ENCODE results near the gene KRTAP17-1. TPM values are rescaled to one million over a fixed set of nuclear protein-coding genes. Genes with fewer than 3 reads are reported as not detected.
"Not testable (repeated sequence)": the region's sequence is repeated elsewhere in the genome, so short reads cannot be mapped to it uniquely, and the experiment has no call there.

KRTAP17-1 gene
- total RNA-seq, 1 experiment from 2014 or later, result 1.6 TPM

- H3K9ac ChIP-seq (ENCODE audit: low read length), result no peak overlapping the region
- H3K27me3 ChIP-seq (ENCODE audit: low read length), result no peaks in the 10 kb centered on the region
These were observed 31.5 kb downstream of the KRTAP17-1 start for GRCh38 chr17:41284043-41284442.

GRCh38 chr17:41278176-41278955 lies 37.1 kb downstream of the KRTAP17-1 start:
- no peak overlapping the region for H3K27ac ChIP-seq (ENCODE audit: low read length)
- no peaks in the 10 kb centered on the region for H4K20me1 ChIP-seq (ENCODE audit: insufficient read depth, low read depth, low read length)
- H2AFZ ChIP-seq (ENCODE audit: low read length), result no peak overlapping the region
- DNase-seq, result no peak
- no peak overlapping the region for H3K9ac ChIP-seq (ENCODE audit: low read length)
- H3K36me3 ChIP-seq (ENCODE audit: insufficient read depth, low read length), result no peaks in the 10 kb centered on the region
- no peaks in the 10 kb centered on the region for H3K4me1 ChIP-seq (ENCODE audit: low read length)
- no peaks in the 10 kb centered on the region for H3K27me3 ChIP-seq (ENCODE audit: low read length)
- H3K79me2 ChIP-seq (ENCODE audit: low read length), result no peaks in the 10 kb centered on the region
- H3K9me2 ChIP-seq (replicated peaks; ENCODE audit: insufficient read depth, low read length), result no peaks in the 10 kb centered on the region
- no peak overlapping the region for H3K4me3 ChIP-seq (ENCODE audit: low read length)
- no peaks in the 10 kb centered on the region for H3K9me3 ChIP-seq (ENCODE audit: low read length)
- H3K4me2 ChIP-seq (ENCODE audit: low read depth, low read length, poor library complexity, severe bottlenecking), result no peak overlapping the region

More at GRCh38 chr17:41284043-41284442, 31.5 kb downstream of the KRTAP17-1 start:
- DNase-seq, result no peak
- no peaks in the 10 kb centered on the region for H3K4me1 ChIP-seq (ENCODE audit: low read length)
- H4K20me1 ChIP-seq (ENCODE audit: insufficient read depth, low read depth, low read length), result no peaks in the 10 kb centered on the region
- H3K79me2 ChIP-seq (ENCODE audit: low read length), result no peaks in the 10 kb centered on the region
- H3K36me3 ChIP-seq (ENCODE audit: insufficient read depth, low read length), result no peaks in the 10 kb centered on the region
- H3K9me2 ChIP-seq (replicated peaks; ENCODE audit: insufficient read depth, low read length), result no peaks in the 10 kb centered on the region
- no peaks in the 10 kb centered on the region for H3K9me3 ChIP-seq (ENCODE audit: low read length)
- H2AFZ ChIP-seq (ENCODE audit: low read length), result no peak overlapping the region
- no peak overlapping the region for H3K4me2 ChIP-seq (ENCODE audit: low read depth, low read length, poor library complexity, severe bottlenecking)
- H3K4me3 ChIP-seq (ENCODE audit: low read length), result no peak overlapping the region
- no peak overlapping the region for H3K27ac ChIP-seq (ENCODE audit: low read length)

GRCh38 chr17:41275648-41276190 lies 39.8 kb downstream of the KRTAP17-1 start, which contains the start of gene KRTAP9-7:
TSS of gene KRTAP9-7 (plus strand) at chr17:41275698. CDS start at chr17:41275698, 0 bp downstream.
- H3K9ac ChIP-seq (ENCODE audit: low read length); H3K4me3 ChIP-seq (ENCODE audit: low read length); H2AFZ ChIP-seq (ENCODE audit: low read length); H4K20me1 ChIP-seq (ENCODE audit: insufficient read depth, low read depth, low read length); H3K4me2 ChIP-seq (ENCODE audit: low read depth, low read length, poor library complexity, severe bottlenecking); DNase-seq; H3K36me3 ChIP-seq (ENCODE audit: insufficient read depth, low read length); H3K27ac ChIP-seq (ENCODE audit: low read length); H3K27me3 ChIP-seq (ENCODE audit: low read length); H3K4me1 ChIP-seq (ENCODE audit: low read length); H3K79me2 ChIP-seq (ENCODE audit: low read length); H3K9me2 ChIP-seq (replicated peaks; ENCODE audit: insufficient read depth, low read length); H3K9me3 ChIP-seq (ENCODE audit: low read length): not testable (repeated sequence)

GRCh38 chr17:41271858-41272257 lies 43.7 kb downstream of the KRTAP17-1 start:
- H3K27me3 ChIP-seq (ENCODE audit: low read length), result no peaks in the 10 kb centered on the region
- no peak overlapping the region for H3K27ac ChIP-seq (ENCODE audit: low read length)
- no peak overlapping the region for H3K9ac ChIP-seq (ENCODE audit: low read length)
- no peak for DNase-seq
- no peaks in the 10 kb centered on the region for H3K9me3 ChIP-seq (ENCODE audit: low read length)
- H2AFZ ChIP-seq (ENCODE audit: low read length), result no peak overlapping the region
- no peaks in the 10 kb centered on the region for H3K4me1 ChIP-seq (ENCODE audit: low read length)
- no peaks in the 10 kb centered on the region for H3K79me2 ChIP-seq (ENCODE audit: low read length)
- H4K20me1 ChIP-seq (ENCODE audit: insufficient read depth, low read depth, low read length), result no peaks in the 10 kb centered on the region
- H3K36me3 ChIP-seq (ENCODE audit: insufficient read depth, low read length), result no peaks in the 10 kb centered on the region
- no peaks in the 10 kb centered on the region for H3K9me2 ChIP-seq (replicated peaks; ENCODE audit: insufficient read depth, low read length)
- no peak overlapping the region for H3K4me2 ChIP-seq (ENCODE audit: low read depth, low read length, poor library complexity, severe bottlenecking)
- no peak overlapping the region for H3K4me3 ChIP-seq (ENCODE audit: low read length)

DNA sequence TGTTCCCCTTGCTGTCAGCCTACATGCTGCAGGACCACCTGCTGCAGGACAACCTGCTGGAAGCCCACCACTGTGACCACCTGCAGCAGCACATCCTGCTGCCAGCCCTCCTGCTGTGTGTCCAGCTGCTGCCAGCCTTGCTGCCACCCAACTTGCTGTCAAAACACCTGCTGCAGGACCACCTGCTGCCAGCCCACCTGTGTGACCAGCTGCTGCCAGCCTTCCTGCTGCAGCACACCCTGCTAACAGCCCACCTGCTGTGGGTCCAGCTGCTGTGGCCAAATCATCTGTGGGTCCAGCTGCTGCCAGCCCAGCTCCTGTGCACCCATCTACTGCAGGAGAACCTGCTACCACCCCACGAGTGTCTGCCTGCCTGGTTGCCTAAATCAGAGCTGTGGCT lies 44.2 kb downstream of the KRTAP17-1 start:
- DNase-seq; H3K4me2 ChIP-seq (ENCODE audit: low read depth, low read length, poor library complexity, severe bottlenecking); H3K9me3 ChIP-seq (ENCODE audit: low read length); H3K36me3 ChIP-seq (ENCODE audit: insufficient read depth, low read length); H3K9me2 ChIP-seq (replicated peaks; ENCODE audit: insufficient read depth, low read length); H3K27me3 ChIP-seq (ENCODE audit: low read length); H3K79me2 ChIP-seq (ENCODE audit: low read length); H2AFZ ChIP-seq (ENCODE audit: low read length); H3K27ac ChIP-seq (ENCODE audit: low read length); H3K4me3 ChIP-seq (ENCODE audit: low read length); H4K20me1 ChIP-seq (ENCODE audit: insufficient read depth, low read depth, low read length); H3K9ac ChIP-seq (ENCODE audit: low read length); H3K4me1 ChIP-seq (ENCODE audit: low read length): not testable (repeated sequence)

DNA sequence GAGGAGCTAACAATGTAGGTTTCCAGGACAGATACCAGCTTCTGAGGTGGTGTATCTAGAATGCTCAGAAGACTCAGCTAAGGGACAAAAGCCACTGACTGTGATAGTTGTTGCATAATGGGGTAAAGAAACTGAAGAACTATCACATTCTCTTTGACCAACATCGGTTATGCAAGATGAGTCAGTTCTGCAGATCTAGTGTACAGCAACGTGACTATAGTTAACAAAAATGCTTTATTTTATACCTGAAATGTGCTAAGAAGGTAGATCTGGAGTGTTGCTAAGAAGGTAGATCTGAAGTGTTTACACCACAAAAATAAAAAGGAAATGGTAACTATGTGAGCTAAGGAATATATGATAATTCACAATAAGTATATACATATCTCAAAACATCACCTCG lies 47.8 kb downstream of the KRTAP17-1 start:
- Histone ChIP-seq H3K9me3 (ENCODE audit: low read length) (no peaks in the 10 kb centered on the region), H3K4me1 (ENCODE audit: low read length) (no peaks in the 10 kb centered on the region), H3K9me2 (replicated peaks; ENCODE audit: insufficient read depth, low read length) (no peaks in the 10 kb centered on the region), H2AFZ (ENCODE audit: low read length) (no peak overlapping the region), H3K9ac (ENCODE audit: low read length) (no peak overlapping the region), H3K79me2 (ENCODE audit: low read length) (no peaks in the 10 kb centered on the region), H4K20me1 (ENCODE audit: insufficient read depth, low read depth, low read length) (no peaks in the 10 kb centered on the region), H3K27ac (ENCODE audit: low read length) (no peak overlapping the region), H3K4me2 (ENCODE audit: low read depth, low read length, poor library complexity, severe bottlenecking) (no peak overlapping the region), H3K27me3 (ENCODE audit: low read length) (0 out of 2 replicates have a peak, but pooled peaks cover 2% of the 10 kb centered on the region), H3K36me3 (ENCODE audit: insufficient read depth, low read length) (no peaks in the 10 kb centered on the region), H3K4me3 (ENCODE audit: low read length) (no peak overlapping the region)
- no peak for DNase-seq

- Histone ChIP-seq H3K4me3 (ENCODE audit: low read length) (no peak within 1 kb of the TSS), H3K27me3 (ENCODE audit: low read length) (0 out of 2 replicates have a peak, but pooled peaks cover 2% of the 10 kb centered on the region), H3K4me1 (ENCODE audit: low read length) (no peaks in the 10 kb centered on the region), H3K9me3 (ENCODE audit: low read length) (no peaks in the 10 kb centered on the region), H3K36me3 (ENCODE audit: insufficient read depth, low read length) (no peaks in the 10 kb centered on the region), H4K20me1 (ENCODE audit: insufficient read depth, low read depth, low read length) (no peaks in the 10 kb centered on the region), H2AFZ (ENCODE audit: low read length) (no peak within 1 kb of the TSS), H3K9me2 (replicated peaks; ENCODE audit: insufficient read depth, low read length) (no peaks in the 10 kb centered on the region), H3K27ac (ENCODE audit: low read length) (no peak within 1 kb of the TSS), H3K4me2 (ENCODE audit: low read depth, low read length, poor library complexity, severe bottlenecking) (no peak within 1 kb of the TSS), H3K79me2 (ENCODE audit: low read length) (no peaks in the 10 kb centered on the region), H3K9ac (ENCODE audit: low read length) (no peak within 1 kb of the TSS)
- no peak for DNase-seq
These were observed 50.4 kb downstream of the KRTAP17-1 start, which contains the start of gene KRTAP9-6 for GRCh38 chr17:41265078-41265477. TSS of gene KRTAP9-6 (plus strand) at chr17:41265378. CDS start at chr17:41265378, 0 bp downstream.

Data from Karpas-422 (cell line).